HG03469 (cell line): ENCODE data around the gene EIF5AL1.
"Not testable (repeated sequence)": the region's sequence is repeated elsewhere in the genome, so short reads cannot be mapped to it uniquely, and the experiment has no call there.

Experiments
- ATAC-seq: cut with Tn5 transposase; IDR thresholded peaks from one replicate; pipeline ENCODE4 v1.9.1; 2021; ENCODE audit warnings: mild to moderate bottlenecking, moderate library complexity, moderate number of reproducible peaks; ENCODE audit not compliant: unreplicated experiment

EIF5AL1 gene

DNA sequence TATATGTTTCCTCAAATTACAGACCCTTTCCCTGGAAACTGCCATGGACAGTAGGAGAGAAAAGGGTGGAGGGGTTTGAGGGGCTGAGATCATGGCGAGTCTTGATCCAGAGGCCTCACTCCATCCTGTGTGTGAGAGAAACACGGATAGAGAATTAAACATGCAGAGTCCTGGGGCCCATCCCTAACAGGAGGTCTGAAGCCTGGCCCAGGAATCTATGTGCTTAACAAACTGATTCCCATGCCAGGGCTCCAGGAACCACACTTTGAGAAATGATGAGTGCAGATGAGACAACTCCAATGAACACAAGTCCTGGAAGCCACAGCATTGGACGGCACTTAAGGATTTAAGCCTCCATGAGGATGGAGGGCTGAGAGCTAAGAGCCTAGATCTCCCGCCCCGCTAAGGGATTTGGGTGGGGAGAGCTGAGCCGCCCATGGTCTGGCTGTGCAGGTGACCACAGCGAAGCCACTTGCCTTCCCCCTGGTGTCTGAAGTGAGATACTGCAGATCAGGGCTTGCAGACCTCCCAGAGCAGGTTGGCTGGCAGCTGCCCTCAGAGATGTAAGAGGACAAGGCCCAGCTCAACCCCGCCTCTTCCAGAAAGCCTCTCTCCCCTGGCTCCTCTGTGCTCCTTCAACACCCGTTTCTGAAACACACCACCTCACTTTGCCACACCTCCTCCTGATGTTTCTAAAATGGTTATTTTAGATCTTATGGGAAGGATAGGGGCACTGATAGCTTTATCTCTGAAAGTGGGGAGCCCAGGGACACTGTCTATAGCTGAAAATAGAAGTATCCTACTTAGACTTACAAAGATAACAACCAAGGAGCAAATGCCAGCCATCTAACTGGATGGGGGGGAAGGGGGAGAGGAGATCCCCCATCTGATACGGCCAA, 24.8 kb upstream of the EIF5AL1 start:
- peak; percentile 62 for ATAC-seq

DNA sequence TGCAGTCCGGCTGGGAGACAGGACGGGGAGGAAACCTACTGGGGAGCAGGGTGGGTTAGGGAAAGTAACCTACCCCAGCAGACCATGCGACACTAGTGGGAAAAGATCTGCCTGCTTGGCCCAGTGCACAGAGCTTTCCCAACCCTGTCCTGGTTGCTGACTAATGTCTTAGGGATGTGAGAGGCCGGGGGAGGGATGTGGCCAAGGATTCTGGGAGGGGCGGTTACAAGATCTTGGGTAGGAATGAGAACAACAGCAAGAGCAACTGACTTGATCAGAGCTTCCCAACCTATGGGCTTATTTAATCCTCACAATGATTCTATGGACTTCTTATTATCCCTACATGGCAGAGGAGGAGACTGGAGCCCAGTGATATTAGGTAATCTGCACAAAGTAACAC, 24.0 kb upstream of the EIF5AL1 start:
- no peak for ATAC-seq

DNA sequence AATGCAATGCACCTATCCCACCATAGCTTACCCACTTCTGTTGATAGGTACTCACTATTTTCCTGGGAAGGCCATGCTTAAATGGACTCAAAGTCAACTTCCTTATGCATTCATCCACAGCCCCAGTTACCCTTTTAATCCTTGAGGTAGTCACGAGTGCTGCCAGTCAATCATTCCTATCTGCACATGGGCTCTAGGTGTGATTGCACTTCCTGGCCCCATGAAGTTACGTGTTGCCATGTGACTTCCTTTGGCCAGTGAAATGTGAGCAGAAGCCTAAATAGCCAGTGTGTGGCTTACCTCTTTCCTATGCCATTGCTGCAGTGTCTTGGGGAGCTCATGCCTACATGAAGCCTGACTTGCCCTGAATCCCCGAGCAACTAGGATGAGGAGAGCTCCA, 23.5 kb upstream of the EIF5AL1 start:
- ATAC-seq, result no peak

DNA sequence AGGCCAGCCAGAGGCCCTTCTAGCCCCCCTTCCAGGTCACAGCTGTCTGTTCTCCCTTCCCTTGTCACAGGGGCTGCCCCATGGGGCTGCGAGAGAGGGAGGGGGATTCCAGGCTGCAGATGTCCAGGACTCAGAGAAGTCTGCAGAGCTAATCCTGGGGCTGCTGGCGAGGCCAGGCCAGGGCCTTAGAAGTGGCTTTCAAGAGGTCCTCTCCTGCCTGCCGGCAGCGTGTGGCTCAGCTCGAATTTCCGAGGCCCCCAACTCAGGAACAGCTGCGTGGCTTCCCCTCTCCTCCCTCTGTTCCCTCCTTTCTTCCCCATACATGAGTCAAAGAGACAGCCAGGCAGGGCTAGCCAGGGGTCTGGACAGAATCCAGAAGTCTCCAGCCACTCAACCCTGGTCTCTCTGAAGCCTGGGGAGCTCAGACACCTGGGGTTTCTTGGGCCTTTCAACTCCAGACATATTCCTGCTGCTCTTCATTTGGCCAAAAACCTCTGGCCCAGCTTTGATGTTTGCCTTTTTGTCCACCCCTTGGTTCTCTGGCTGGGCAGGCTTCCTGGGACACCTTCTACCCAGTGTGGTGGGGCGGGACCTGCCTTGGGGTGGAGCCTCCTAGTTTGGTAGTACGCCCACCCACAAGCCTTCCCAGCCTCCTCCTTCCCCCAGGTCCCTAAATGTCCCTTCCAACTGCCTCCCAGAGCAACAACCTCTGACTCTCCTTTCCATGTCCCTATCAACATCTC, 21.8 kb upstream of the EIF5AL1 start:
- no peak for ATAC-seq

DNA sequence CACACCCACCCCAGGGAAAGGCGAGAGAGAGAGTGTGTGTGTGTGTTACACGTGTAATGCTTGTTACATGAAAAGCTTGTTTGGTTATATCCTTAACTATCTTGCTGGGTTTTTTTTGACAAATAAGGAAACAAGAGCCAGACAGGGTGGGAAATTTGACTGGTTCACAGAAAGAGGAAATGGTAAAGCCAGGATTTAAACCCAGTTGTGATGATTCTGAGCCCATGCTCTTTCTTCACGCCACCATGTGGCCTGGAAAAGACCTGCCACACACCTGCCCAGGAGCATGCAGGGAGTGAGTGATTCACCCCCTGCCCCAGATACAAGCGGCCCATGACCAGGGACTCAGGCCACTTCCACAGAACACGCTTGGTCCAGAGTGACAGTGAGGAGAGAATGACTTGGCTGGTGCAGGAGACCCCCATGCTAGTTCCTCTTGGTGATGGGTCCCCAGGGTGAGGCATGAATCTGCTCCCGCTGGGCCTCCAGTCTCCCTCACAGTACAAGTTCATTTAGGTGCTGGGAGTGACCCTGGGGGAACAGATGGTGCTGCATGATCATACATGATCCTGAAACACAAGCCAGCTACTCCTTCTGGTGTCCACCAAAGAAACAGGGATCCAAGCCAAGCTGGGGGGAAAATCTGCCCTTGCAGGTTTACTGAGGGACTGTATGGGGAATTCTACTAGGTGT, 21.0 kb upstream of the EIF5AL1 start:
- no peak for ATAC-seq

DNA sequence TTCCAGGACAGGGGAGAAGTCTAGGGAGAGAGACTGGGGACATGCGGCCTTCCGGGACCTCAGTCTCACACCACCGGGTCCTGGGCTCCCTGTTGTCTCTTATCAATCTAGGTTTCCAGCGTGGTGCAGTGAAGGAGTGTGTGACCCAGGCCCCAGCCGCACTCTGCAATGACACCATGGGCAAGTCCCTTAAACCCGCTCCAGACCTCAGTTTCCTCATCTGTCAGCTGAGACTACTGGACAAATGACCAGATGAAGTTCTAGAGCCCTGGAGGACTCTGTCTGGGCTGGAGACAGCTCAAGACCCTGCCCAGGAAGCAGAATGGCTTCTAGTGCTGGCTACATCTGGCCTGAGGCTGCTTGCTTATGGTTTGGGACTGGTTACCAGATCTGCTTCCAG, 20.1 kb upstream of the EIF5AL1 start:
- no peak for ATAC-seq

DNA sequence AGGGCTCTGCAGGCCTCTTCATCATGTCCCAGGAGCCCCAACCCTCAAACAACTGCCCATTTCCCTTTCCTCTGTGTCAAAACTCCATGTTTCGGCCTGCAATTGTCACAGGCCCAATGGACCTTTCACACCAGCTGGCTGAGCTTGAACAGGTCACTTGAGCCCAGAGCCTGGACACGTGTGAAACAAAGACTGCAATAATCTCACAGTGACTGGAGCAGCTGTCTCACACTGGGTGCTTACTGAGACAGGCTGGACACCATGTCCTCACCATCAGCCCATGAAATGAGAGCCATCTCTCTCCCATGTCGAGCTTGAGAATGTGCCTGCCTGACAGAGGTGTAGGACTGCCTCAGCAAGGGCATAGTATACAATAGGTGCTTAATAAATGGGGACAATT, 19.5 kb upstream of the EIF5AL1 start:
- ATAC-seq, result no peak

DNA sequence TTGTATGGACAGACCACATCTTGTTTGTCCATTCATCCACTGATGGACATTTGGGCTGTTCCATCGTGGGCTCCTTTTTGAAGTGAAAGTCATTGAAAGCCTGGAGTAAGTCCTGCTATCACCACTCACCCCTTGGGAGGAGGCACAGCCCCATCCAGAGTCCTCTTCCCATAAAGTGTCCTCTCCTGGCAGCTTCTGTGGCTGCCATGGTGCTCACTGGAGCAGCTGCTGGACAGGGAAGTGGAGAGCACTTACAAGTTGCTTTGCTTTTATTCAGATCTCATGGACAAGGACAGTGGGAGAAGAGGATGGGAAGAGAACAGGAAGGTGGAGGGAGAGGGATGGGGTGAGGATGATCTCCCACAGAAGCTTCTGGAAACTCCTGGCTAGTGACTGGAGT, 18.5 kb upstream of the EIF5AL1 start:
- ATAC-seq, result no peak

DNA sequence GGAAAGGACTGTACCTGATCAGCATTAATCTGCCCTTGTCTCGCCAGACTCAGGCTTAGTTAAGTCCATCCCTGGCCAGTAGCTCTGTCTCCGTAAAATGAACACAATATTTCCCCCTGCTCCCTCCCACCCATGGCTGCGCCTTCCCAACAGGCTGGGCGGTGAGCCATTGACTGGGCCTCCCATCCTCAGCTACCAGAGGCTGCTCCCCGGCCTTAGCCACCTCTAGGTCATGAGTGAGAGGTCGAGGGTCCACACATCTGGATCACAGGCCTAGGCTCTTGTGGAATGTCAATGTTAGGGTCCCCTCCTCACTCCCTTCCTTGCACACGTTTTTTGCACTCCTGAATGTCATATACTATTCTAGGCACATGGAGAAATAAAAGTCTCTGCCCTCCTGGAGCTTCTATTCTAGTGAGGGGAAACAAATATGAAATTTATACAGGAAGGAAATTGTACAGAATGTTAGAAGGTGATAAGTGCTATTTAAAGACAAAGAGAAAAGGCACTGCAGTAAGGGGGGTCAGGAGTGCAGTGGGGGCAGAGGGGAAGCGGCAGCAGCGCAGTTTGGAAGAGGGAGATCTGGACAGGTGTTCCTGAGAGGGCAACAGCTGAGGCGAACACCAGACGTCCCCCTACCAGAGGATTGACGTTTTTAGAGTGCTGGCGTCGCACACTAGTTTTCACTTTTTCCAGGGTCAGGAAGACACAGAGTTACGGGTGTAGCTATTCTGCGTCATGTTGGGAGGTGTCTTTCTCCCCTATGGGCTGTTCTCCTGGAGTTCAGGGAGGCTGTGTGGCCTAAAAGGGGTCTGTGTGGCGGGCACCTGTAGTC, 17.2 kb upstream of the EIF5AL1 start:
- ATAC-seq, result no peak

DNA sequence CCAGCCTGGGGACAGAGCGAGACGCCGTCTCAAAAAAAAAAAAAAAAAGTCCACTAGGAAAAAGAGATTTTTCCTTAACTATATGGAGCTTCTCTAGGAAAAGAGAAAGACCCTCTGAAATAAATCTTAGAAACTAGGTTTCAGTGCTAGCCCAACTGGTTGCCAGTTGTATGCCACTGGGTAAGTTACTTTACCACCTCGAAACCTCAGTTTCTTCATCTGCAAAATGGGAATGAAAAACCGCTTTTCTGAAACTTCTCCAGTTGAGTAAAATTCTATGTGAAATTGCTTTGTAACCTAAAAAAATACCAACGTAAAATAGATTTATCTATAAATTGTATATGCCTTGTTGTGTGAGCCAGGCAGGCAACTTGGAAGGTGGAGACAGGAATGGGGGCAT, 16.5 kb upstream of the EIF5AL1 start:
- ATAC-seq, result no peak

DNA sequence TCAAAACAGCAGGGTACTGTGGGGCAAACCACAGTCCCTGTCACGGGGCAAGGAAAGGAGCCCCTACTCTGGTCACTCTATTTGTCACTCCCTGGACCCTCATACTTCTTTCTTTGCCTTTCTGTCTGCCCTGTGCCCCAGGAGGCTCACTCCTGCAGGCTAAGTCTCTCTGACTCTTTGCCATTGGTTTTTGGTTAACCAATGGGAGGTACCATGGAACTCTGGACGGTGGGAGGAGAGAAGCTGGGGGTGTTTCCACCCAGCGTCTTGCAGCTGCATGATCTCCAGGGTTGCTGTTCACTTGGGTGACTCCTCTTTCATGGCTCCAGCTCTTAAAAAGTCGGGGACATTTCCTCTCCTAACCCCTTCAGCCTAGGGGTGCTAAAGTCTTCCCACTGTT, 15.4 kb upstream of the EIF5AL1 start:
- ATAC-seq, result no peak

DNA sequence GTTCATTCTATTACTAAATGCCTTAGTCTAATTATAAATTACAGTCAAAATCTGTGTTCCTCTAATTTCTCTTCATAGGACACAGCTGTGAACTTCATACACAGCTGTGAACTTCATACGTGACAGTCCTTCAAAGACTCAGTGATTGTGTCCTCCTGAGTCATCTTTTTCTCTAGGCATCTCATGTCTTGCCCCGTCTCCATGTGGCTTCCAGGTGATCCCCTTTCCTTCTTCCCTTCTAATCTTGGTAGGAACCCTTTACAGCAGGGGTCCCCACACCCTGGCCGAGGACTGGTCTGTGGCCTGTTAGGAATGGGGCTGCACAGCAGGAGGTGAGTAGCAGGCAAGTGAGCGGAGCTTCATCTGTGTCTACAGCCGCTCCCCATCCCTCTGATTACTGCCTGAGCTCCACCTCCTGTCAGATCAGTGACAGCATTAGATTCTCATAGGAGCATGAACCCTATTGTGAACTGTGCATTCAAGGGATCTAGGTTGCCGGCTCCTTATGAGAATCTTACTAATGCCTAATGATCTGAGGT, 14.0 kb upstream of the EIF5AL1 start:
- no peak for ATAC-seq

DNA sequence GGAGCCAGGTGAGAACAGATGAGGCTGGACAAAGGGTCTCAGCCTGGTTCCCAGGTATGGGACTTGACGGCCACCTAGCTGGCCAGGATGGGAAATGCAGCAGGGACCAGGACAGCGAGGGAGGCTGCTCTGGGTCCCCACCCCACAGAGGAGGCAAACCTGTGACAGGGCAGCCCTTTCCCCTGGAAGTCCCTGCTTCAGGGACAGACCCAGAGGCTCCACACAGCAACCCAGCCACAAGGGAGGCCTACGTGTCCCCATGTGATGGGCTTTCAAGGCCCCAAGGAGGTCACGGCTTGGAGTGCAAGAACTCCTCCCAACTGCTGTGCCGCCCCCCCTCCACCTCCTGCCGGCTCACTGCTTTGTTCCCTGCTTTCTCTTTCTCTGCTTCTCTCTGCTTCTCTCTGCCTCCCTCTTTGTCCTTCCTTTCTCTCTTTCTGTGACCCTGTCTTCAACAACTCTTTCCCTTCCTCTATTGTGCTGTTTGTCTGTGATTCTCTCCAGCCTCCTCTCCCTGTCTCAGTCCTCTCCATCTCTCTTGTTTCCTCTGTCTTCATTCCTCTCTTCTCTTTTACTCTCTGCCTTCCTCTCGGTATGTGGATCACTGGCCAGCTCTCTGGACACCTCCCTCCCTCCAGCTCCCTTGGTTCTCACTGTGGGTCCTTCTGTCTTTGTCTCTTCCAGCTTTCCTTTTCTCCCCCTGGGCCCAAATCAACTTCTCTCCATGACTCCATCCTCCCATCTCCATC, 9.6 kb upstream of the EIF5AL1 start:
- ATAC-seq, result no peak

DNA sequence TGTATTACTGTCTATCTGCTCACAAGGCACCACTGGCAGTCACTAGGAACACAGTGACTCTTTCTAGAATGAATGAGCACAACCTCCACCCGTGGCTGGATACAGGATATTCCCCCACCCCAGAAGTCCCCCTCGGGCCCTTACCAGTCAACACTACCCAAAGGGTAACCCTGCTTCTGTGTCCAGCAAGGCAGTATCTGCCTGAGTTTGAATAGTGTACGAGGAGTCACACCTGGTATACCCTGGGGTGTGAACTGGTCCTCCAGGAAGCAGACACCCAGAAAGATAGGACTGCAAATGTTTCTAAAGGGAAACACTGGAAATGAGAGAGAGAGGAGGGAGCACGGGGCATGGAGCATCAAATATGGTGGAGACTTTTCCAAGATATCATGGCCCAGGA, 8.5 kb upstream of the EIF5AL1 start:
- not testable (repeated sequence) for ATAC-seq

DNA sequence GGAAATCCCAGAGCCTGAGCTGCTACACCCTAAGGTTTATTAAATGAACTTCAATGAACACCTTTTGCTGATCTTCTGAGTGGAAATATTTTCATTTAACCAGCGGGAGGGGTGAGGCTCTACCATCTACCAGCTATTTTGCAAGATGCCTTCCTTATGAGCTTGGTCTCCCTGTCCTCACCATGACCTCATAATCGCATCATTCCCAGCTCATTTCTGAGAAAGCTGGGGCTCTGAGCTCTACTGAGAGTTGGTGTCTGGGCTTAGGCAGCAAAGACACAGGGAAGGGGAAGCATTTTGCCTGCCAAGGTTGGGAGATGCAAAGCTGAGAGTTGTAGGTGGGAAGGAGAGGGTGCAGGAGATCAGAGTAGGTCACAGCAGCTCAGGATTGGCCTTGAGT, 7.8 kb upstream of the EIF5AL1 start:
- not testable (repeated sequence) for ATAC-seq

DNA sequence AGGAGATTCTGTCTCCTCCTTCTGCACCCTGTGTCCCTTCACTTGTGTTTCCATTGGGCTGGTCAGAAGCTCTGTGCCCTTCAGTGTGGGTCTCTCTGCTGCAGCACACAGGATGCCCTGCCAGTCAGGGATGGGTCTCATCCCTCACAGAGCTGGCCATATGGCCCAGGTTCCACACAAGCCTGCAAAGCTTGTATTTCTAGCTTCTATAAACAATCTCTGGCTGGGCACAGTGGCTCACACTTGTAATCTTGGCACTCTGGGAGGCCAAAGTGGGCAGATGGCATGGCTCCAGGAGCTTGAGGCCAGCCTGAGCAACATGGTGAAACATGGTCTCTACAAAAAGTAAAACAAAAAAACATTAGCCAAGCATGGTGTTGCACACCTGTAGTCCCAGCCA, 7.0 kb upstream of the EIF5AL1 start:
- ATAC-seq, result not testable (repeated sequence)

DNA sequence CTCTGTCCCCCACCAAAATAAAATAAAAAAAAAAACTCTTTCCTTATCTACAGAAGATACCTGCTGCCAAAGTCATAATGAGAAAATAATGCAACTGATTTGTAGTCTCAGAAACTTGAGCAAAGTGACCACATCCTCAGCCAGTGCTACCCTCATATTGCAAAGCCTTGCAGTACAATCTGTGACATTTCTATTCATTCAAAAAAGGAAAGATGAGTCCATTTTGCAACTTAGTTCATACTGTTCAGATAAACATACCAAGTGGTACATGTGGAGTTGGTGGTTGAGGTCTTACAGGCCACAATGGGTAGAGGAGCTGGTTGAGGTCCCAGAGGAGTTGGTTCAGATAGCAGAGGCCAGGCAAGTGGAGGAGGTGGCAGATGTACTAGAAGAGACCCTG, 6.5 kb upstream of the EIF5AL1 start:
- no peak for ATAC-seq

DNA sequence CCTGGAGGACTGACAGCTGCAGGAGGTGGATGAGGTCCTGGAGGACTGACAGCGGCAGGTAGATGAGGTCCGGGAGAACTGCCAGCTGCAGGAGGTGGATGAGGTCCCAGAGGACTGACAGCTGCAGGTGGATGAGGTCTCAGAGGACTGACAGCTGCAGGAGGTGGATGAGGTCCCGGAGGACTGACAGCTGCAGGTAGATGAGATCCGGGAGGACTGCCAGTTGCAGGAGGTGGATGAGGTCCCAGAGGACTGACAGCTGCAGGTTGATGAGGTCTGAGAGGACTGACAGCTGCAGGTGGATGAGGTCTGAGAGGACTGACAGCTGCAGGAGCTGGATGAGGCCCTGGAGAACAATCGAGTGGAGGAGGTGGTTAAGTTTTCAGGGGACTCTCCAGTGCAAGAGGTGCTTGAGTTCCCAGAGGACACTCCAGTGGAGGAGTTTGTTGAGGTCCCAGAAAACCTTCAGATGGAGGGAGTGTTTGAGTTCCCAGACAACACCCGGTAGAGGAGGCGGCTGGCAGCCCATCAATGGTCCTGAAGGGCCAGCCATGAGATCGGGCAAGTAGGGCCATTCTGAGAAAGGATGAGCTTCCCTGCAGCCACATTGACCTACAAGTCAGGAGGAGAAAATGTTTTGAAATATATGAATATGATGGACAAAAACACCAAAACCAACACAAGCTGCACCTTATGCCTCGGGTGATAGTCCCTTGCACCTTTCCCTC, 4.7 kb upstream of the EIF5AL1 start:
- ATAC-seq, result no peak

DNA sequence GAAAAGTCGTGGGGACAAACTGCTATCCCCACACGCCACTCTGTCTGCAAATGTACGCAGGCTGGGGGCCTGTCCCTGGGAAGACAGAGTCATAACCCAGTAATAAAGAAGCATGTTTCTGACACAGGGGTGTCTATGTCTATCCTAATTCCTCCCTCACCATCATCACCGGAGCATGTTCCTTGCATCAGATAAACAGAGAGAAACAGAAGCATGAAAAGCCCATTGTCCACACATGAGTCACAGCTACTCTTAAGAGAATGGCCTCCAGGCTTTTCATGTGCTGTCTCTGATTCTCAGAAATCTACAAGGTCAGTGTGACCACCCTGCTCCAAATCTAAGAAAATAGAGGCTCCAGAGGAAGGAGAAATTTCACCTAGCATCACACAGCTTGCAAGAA, 4.1 kb upstream of the EIF5AL1 start:
- not testable (repeated sequence) for ATAC-seq
